ENCODE data around the gene SACS.

- TF ChIP-seq CTCF (IDR thresholded peaks at IDR 0.05 in 2 of 3, conservative IDR thresholded peaks at IDR 0.05 in 1 of 3; ENCODE audit: borderline replicate concordance in 1 of 3, insufficient read depth in 1 of 3, low read depth in 2 of 3, low read length in 2 of 3) (no peak), RAD21 (IDR thresholded peaks at IDR 0.05; ENCODE audit: low read depth) (no peak), CEBPB (IDR thresholded peaks at IDR 0.05; ENCODE audit: low read depth) (no peak)
Observed at GRCh38 chr13:23392313-23392712, 41.2 kb downstream of the SACS start.
